HEK293 (cell line): ENCODE data around the gene PKN1.

ENCODE experiments used
- CTCF ChIA-PET: fragments of 350-600 bp; formaldehyde crosslinking; extraction: SDS; loops from one replicate; lab custom pipeline; 2021; ENCODE audit warnings: antibody characterized with exemption; lab: Yijun Ruan, JAX
- POLR2A ChIA-PET: fragments of 300-600 bp; formaldehyde crosslinking; extraction: SDS; loops from one replicate; lab custom pipeline; 2020; ENCODE audit warnings: antibody characterized with exemption, inconsistent platforms; lab: Yijun Ruan, JAX
- H3K27ac ChIP-seq: fragments of 200-500 bp; sonication (Bioruptor generic); 2 replicates; pipeline ENCODE4 v1.5.1; 2014; ENCODE audit warnings: low read depth, low read length, control low read depth, inconsistent platforms; ENCODE audit errors: extremely low read depth
- H3K36me3 ChIP-seq, 2 experiments: fragments of 200-500 bp in 1 of 2; sonication (Bioruptor generic) in 1 of 2; 1 replicate in 1 of 2; 2 replicates in 1 of 2; pipeline ENCODE4 v1.5.1; 2014 to 2017; ENCODE audit warnings: inconsistent platforms in 2 of 2, low read length in 2 of 2; ENCODE audit not compliant: control insufficient read depth in 2 of 2, insufficient read depth in 1 of 2
- H3K4me1 ChIP-seq: fragments of 200-500 bp; sonication (Bioruptor generic); 2 replicates; pipeline ENCODE4 v1.5.1; 2014; ENCODE audit warnings: mild to moderate bottlenecking, low read length, inconsistent platforms; ENCODE audit not compliant: control insufficient read depth, insufficient read depth
- H3K4me3 ChIP-seq: 2 replicates; pipeline ENCODE4 v1.5.1; 2011; ENCODE audit warnings: low read depth, mild to moderate bottlenecking, control low read depth, low read length, moderate library complexity
- H3K9me3 ChIP-seq: fragments of 200-500 bp; sonication (Bioruptor generic); 2 replicates; pipeline ENCODE4 v1.5.1; 2014; ENCODE audit warnings: low read depth, low read length, inconsistent platforms; ENCODE audit not compliant: control insufficient read depth, insufficient read depth
- CTCF ChIP-seq: fragments of 450-650 bp; formaldehyde crosslinking; IDR thresholded peaks from 2 replicates; pipeline ENCODE4 v1.5.1; 2016; ENCODE audit warnings: missing biosample characterization, missing genetic modification characterization
- GLIS1 ChIP-seq: fragments of 450-650 bp; formaldehyde crosslinking; IDR thresholded peaks from 2 replicates; pipeline ENCODE4 v1.5.1; 2016; ENCODE audit warnings: missing biosample characterization, missing genetic modification characterization
- KLF10 ChIP-seq: fragments of 450-650 bp; IDR thresholded peaks from 2 replicates; pipeline ENCODE4 v1.5.1; 2018; ENCODE audit warnings: missing biosample characterization, mild to moderate bottlenecking, missing genetic modification characterization
- KLF16 ChIP-seq: fragments of 450-650 bp; formaldehyde crosslinking; IDR thresholded peaks from 2 replicates; pipeline ENCODE4 v1.5.1; 2017; ENCODE audit warnings: missing biosample characterization, missing genetic modification characterization
- KLF7 ChIP-seq: fragments of 450-650 bp; formaldehyde crosslinking; IDR thresholded peaks from 2 replicates; pipeline ENCODE4 v1.5.1; 2016; ENCODE audit warnings: missing biosample characterization, missing genetic modification characterization, borderline replicate concordance
- OSR2 ChIP-seq: fragments of 450-650 bp; formaldehyde crosslinking; IDR thresholded peaks from 2 replicates; pipeline ENCODE4 v1.5.1; 2016; ENCODE audit warnings: missing biosample characterization, missing genetic modification characterization
- PRDM10 ChIP-seq: fragments of 450-650 bp; formaldehyde crosslinking; IDR thresholded peaks from 2 replicates; pipeline ENCODE4 v1.5.1; 2016; ENCODE audit warnings: missing biosample characterization, missing genetic modification characterization
- SCRT2 ChIP-seq: fragments of 450-650 bp; formaldehyde crosslinking; IDR thresholded peaks from 2 replicates; pipeline ENCODE4 v1.5.1; 2016; ENCODE audit warnings: missing biosample characterization, missing genetic modification characterization
- SP2 ChIP-seq: fragments of 450-650 bp; formaldehyde crosslinking; IDR thresholded peaks from 2 replicates; pipeline ENCODE4 v1.5.1; 2016; ENCODE audit warnings: missing biosample characterization, missing genetic modification characterization
- WT1 ChIP-seq: fragments of 450-650 bp; formaldehyde crosslinking; IDR thresholded peaks from 2 replicates; pipeline ENCODE4 v1.5.1; 2016; ENCODE audit warnings: missing biosample characterization, missing genetic modification characterization
- ZBTB10 ChIP-seq: fragments of 450-650 bp; formaldehyde crosslinking; IDR thresholded peaks from 2 replicates; pipeline ENCODE4 v1.5.1; 2016; ENCODE audit warnings: missing biosample characterization, missing genetic modification characterization
- ZNF112 ChIP-seq: fragments of 450-650 bp; formaldehyde crosslinking; IDR thresholded peaks from 2 replicates; pipeline ENCODE4 v1.5.0; 2017; ENCODE audit warnings: missing biosample characterization, missing genetic modification characterization
- ZNF335 ChIP-seq: fragments of 450-650 bp; formaldehyde crosslinking; conservative IDR thresholded peaks from 2 replicates; pipeline ENCODE4 v1.5.1; 2016; ENCODE audit warnings: missing biosample characterization, missing genetic modification characterization
- ZNF416 ChIP-seq: fragments of 450-650 bp; formaldehyde crosslinking; IDR thresholded peaks from 2 replicates; pipeline ENCODE4 v1.5.1; 2016; ENCODE audit warnings: missing biosample characterization, missing genetic modification characterization
- ZNF585B ChIP-seq: fragments of 450-650 bp; formaldehyde crosslinking; IDR thresholded peaks from 2 replicates; pipeline ENCODE4 v1.5.1; 2016; ENCODE audit warnings: missing biosample characterization, missing genetic modification characterization
- ZNF626 ChIP-seq: fragments of 450-650 bp; sonication (Bioruptor Pico); formaldehyde crosslinking; IDR thresholded peaks from 2 replicates; pipeline ENCODE4 v1.5.1; 2018; ENCODE audit warnings: missing biosample characterization, missing genetic modification characterization, inconsistent platforms
- ZNF654 ChIP-seq: fragments of 450-650 bp; formaldehyde crosslinking; IDR thresholded peaks from 2 replicates; pipeline ENCODE4 v1.5.1; 2016; ENCODE audit warnings: low read depth, missing biosample characterization, missing genetic modification characterization
- ZSCAN18 ChIP-seq: fragments of 450-650 bp; formaldehyde crosslinking; IDR thresholded peaks from 2 replicates; pipeline ENCODE4 v1.5.1; 2016; ENCODE audit warnings: missing biosample characterization, missing genetic modification characterization
- TF ChIP-seq, protein P1 (sequence below): sonication (generic); formaldehyde crosslinking; IDR thresholded peaks from 2 replicates; pipeline ENCODE4 v1.8.1; 2022; ENCODE audit warnings: mild to moderate bottlenecking, moderate library complexity, missing genetic modification reagents
- TF ChIP-seq, protein P2 (sequence below): fragments of 450-650 bp; formaldehyde crosslinking; IDR thresholded peaks from 2 replicates; pipeline ENCODE4 v1.5.1; 2016; ENCODE audit warnings: missing biosample characterization, missing genetic modification characterization

Gene PKN1

DNA sequence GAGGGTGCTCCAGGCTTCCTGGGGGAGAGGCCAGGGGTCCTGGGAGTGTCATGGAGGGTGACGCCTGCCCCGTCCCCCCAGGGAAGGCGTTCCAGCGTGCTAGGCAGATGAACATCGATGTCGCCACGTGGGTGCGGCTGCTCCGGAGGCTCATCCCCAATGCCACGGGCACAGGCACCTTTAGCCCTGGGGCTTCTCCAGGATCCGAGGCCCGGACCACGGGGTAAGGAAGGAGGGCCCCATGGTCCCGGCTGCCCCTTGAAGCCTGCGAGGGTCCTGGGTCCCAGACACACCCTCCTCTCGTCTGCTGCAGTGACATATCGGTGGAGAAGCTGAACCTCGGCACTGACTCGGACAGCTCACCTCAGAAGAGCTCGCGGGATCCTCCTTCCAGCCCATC, 30.6 kb downstream of the PKN1 start (continued):
- TF ChIP-seq, protein P1, sequence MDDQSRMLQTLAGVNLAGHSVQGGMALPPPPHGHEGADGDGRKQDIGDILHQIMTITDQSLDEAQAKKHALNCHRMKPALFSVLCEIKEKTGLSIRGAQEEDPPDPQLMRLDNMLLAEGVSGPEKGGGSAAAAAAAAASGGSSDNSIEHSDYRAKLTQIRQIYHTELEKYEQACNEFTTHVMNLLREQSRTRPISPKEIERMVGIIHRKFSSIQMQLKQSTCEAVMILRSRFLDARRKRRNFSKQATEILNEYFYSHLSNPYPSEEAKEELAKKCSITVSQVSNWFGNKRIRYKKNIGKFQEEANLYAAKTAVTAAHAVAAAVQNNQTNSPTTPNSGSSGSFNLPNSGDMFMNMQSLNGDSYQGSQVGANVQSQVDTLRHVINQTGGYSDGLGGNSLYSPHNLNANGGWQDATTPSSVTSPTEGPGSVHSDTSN (CRISPR knock-in tag), result no peak
- no peak for TF ChIP-seq SCRT2
- TF ChIP-seq, protein P2, sequence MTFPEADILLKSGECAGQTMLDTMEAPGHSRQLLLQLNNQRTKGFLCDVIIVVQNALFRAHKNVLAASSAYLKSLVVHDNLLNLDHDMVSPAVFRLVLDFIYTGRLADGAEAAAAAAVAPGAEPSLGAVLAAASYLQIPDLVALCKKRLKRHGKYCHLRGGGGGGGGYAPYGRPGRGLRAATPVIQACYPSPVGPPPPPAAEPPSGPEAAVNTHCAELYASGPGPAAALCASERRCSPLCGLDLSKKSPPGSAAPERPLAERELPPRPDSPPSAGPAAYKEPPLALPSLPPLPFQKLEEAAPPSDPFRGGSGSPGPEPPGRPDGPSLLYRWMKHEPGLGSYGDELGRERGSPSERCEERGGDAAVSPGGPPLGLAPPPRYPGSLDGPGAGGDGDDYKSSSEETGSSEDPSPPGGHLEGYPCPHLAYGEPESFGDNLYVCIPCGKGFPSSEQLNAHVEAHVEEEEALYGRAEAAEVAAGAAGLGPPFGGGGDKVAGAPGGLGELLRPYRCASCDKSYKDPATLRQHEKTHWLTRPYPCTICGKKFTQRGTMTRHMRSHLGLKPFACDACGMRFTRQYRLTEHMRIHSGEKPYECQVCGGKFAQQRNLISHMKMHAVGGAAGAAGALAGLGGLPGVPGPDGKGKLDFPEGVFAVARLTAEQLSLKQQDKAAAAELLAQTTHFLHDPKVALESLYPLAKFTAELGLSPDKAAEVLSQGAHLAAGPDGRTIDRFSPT, result no peak

GRCh38 chr19:14467391-14467790, 34.3 kb downstream of the PKN1 start:
- no peak for TF ChIP-seq KLF16 (tag by site-specific recombination)
- TF ChIP-seq GLIS1 (tag by site-specific recombination), result no peak
- no peak for TF ChIP-seq KLF10 (tag by site-specific recombination)
- no peak for TF ChIP-seq ZNF335 (tag by site-specific recombination)
- TF ChIP-seq ZNF585B (tag by site-specific recombination), result no peak
- no peak for TF ChIP-seq KLF7 (tag by site-specific recombination)
- TF ChIP-seq PRDM10 (tag by site-specific recombination), result no peak
- no peak for TF ChIP-seq WT1 (tag by site-specific recombination)
- no peak for TF ChIP-seq ZSCAN18 (tag by site-specific recombination)
- no peak overlapping the region for H3K4me3 ChIP-seq
- ChIA-PET POLR2A (no interaction called here), CTCF (interaction anchor here (1.4 to 1.6 kb wide), 3 partner anchors 12 to 331 kb away, joined by 3 to 9 read pairs (median 7); partner anchors contain the start of gene ASF1B)
- H3K27ac ChIP-seq, result no peak overlapping the region
- no peaks in the 10 kb centered on the region; the same call in 1 of the 2 replicates for H3K4me1 ChIP-seq
- peaks cover 23 to 73% of the 10 kb centered on the region in 2 experiments; a peak in 2 of 3 replicates for H3K36me3 ChIP-seq
- no peaks in the 10 kb centered on the region for H3K9me3 ChIP-seq

- CTCF ChIA-PET, result interaction anchor here (0.6 to 1.5 kb wide), 4 partner anchors 12 to 61 kb away, joined by 3 to 7 read pairs (median 4); no protein-coding TSS in a partner anchor
- POLR2A ChIA-PET, result no interaction called here
- Histone ChIP-seq H3K4me1 (no peaks in the 10 kb centered on the region; the same call in 1 of the 2 replicates), H3K27ac (no peak overlapping the region), H3K36me3 (peaks cover 23 to 69% of the 10 kb centered on the region in 2 experiments; a peak in 2 of 3 replicates), H3K9me3 (no peaks in the 10 kb centered on the region), H3K4me3 (no peak overlapping the region)
- TF ChIP-seq ZNF416 (tag by site-specific recombination), result no peak
- TF ChIP-seq ZBTB10 (tag by site-specific recombination), result no peak
- TF ChIP-seq ZNF626 (tag by site-specific recombination), result no peak
- TF ChIP-seq SP2 (tag by site-specific recombination), result no peak
- no peak for TF ChIP-seq KLF7 (tag by site-specific recombination)
- TF ChIP-seq OSR2 (tag by site-specific recombination), result no peak
- peak; percentile 16; the same call in 1 of the 2 replicates for TF ChIP-seq ZNF654 (tag by site-specific recombination)
- TF ChIP-seq ZNF112 (tag by site-specific recombination), result no peak
- TF ChIP-seq CTCF, result peak; percentile 20; the same call in 1 of the 2 replicates
Measured at GRCh38 chr19:14467816-14468215, 34.7 kb downstream of the PKN1 start.
